GM15510 (cell line): ENCODE data around the gene FAM180B.

Experiments used
- POLR2A ChIP-seq: IDR thresholded peaks from 3 replicates; pipeline ENCODE4 v1.6.1; 2011; ENCODE audit warnings: borderline replicate concordance; ENCODE audit not compliant: insufficient read length; ENCODE audit errors: extremely low read depth

FAM180B gene

DNA sequence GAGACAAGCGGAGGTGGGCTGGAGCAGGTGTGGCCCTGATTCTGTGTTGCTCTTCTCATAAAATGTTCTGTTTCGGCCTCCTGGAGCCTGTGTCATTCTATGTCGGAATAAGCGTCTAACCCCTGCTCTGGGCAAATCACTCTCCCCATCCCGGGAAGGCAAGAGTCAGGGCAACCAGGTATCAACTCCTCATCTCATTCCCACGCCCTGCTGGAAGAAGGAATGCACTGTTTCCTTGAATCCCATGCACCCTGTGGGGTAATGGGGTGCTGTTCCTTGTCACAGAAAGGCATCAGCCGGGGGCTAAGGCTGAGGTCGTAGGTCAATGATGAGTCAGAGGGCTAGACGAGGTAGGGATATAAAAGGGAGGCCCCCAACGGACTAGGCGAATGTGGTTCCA, 2.6 kb downstream of the FAM180B start:
- no peak for TF ChIP-seq POLR2A

DNA sequence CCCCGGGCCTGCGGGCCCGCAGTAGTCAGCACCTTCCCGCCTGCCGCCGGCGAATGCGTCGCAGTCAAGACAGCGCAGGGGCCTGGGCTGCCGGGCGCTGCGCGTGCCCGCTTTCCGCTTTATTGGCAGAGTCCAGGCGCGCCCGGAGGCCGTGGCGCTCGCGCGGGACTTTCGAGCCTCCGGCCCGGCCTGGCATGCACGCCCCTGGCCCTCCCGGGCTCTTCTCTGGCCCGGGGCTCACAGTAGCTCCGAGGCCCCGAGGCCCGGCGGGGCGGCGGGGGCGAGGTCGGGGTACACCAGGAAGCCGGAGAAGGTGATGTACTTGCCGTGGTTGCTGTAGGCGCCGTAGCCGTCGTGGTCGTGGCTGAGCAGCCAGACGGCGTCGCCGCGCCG, 3.1 kb downstream of the FAM180B start:
- TF ChIP-seq POLR2A: no peak

GRCh38 chr11:47589977-47590861, 3.7 kb downstream of the FAM180B start:
- TF ChIP-seq POLR2A: no peak

DNA sequence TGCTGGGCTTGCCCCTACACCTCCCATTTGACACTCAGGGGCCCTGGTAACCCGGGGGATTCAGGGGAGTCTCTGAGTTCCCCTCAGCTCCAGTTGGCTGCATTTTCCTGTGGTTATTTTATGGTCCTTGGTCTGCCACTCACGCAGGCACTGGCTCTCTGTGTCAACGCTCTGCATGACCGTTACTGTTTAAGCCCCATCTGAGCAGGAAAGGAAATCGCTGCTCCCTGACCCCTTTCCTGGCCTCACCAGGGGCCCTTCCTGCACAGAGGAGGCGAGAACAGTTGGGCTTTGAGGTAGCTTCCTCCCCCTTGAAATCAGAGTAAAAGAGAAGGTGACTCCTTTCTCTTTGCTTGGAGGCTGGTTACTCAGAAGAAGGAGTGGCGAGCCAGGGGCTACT, 5.3 kb downstream of the FAM180B start:
- no peak for TF ChIP-seq POLR2A

DNA sequence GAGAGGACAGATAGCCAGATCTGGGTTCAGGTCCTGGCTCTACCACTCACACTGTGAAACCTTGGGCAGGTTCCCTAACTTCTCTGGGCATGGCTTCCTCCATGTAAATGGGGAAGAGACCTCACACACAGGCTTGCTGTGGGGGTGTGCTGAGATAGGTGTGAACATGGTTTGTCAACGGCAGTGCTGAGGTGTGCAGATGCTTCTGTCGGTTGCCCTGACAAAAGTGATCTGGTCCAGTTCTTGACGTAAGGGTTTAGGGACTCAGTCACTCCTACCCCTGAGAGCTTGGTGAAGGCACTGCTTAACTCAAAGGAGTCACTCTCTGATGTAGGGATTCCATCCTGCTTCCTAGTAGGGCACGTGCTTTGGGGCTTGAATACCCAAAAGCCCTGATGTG, 5.8 kb downstream of the FAM180B start:
- no peak for TF ChIP-seq POLR2A

DNA sequence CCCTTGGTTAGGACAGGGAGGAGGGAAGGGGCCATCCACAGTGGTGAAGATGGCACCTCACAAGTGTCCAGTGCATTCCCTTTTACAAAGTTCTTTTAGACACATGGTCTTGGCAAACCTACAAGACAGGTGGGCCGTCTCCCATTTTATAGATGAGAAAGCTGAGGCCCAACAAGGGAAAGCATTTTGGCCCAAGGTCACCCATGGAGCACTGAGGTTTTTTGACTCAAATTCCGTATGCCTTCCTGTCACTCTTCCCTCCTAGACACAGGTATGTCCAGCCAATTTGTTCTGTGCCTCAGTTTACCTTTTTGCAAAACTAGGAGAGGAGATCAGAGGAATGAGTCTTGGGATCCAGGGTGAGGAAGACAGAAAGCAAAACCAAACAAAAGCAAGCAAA, 6.5 kb downstream of the FAM180B start:
- TF ChIP-seq POLR2A: no peak

DNA sequence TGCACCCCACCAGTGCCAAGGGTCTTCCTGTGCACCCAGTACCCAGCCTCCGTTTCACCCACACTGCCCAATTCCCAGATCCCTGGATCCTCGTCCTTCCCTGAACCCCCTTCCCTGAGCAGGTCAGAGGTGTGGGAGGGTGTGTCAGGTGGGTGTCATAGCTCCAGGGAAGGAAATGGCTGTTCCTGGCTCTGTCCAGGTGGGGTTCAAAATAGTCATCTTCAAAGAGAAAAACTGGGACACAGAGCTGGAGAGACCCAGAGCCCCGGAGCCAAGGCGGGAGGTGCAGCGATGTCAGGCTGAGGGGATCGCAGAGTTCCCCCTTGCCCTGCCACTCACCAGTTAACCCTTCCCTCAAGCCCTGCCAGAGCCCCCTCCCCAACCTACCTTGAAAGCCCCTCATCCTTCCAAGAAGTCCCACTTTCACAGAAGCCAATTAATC, 7.0 kb downstream of the FAM180B start:
- no peak for TF ChIP-seq POLR2A

- TF ChIP-seq POLR2A: no peak
Measured at GRCh38 chr11:47593934-47594855, 7.7 kb downstream of the FAM180B start, which contains the start of gene C1QTNF4. C1QTNF4 (minus strand) TSS chr11:47594411; CDS start chr11:47590810, 3,601 bp downstream.

- TF ChIP-seq POLR2A: no peak
Measured at GRCh38 chr11:47595029-47595428, 8.6 kb downstream of the FAM180B start.

GRCh38 chr11:47595967-47596366, 9.5 kb downstream of the FAM180B start:
- no peak for TF ChIP-seq POLR2A

- TF ChIP-seq POLR2A: no peak
Measured at GRCh38 chr11:47599902-47600301, 13.4 kb downstream of the FAM180B start.

DNA sequence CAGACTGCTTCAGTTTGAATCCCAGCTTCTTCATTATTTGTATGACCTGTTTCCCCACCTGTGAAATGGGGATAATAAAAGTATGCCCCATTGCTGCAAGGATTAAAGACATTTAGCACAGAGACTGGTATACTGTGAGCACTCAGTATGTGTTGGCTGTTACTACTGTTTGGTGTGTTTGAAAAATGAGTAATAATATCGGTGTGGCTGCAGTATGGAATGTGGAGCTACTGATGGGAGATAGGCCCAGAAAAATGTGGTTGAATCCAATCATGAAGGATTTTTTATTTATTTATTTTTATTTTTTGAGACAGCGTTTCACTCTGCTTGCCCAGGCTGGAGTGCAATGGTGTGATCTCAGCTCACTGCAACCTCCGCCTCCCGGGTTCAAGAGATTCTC, 16.8 kb downstream of the FAM180B start:
- TF ChIP-seq POLR2A: no peak

DNA sequence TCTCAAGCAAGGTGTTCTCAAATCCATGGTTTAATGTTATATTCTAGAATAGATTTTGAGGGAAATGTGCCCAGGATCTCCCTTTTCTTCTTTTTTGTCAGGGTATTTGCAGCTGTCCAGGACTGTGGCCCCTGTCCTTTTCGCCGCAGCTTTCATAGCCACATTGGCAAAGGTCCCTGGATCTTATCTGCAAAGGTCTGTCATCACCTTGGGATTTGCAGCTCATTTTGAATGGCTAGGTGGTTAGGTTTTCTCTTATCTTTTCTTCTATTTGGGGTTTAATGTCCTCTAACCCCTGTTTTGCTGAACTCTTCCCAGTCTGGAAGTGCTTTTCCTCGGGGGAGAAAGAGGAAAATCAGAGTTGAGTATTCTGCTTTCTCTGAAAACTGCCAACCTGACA, 19.4 kb downstream of the FAM180B start:
- no peak for TF ChIP-seq POLR2A

DNA sequence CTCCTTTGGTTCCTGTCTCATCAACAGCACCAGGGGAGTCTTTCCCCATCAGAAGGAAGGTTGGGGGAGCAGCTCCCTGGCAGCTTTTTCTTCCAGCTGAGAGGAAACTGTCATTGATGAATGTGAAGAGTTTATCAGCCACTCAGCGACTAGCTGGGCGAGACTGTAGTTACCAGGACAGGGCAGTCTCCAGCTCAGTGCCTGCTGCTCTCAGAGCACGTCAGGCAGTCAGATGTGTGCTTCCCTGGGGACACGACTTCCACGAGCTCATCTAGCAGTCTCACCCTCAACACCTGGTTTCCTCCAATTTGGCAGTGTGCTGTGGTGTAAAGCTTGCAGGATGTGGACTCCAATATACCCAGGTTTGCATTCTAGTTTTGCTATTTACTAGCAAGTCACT, 20.3 kb downstream of the FAM180B start:
- TF ChIP-seq POLR2A: no peak

DNA sequence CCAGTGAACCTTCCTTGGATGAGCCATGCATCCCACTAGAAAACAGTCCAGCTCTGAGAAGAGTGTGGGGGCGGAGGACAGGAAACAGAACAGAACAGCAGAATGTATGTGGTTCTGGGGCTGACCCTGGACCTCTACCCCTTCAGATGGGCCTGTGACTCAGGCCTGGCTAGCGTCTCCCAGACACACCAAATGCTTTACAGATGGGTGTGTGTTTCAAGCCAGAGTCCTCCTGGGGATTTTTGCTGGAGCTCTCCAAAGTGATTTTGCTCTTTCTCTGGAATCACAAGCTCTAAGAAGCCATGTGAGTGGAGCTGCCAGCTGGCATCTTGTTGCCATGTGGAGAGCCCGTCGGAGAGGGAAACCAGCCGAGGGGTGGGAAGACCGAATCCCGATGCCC, 20.9 kb downstream of the FAM180B start:
- TF ChIP-seq POLR2A: no peak
